A673 (cell line): Measurements from ENCODE around the gene SLC4A7. TPM values are rescaled to one million over a fixed set of nuclear protein-coding genes. Genes with fewer than 3 reads are reported as not detected.

Experiments
- BruUV-seq: library from RNA; stranded (reverse); fragments of 400-500 nt; replicated peaks from 2 replicates; lab custom pipeline; 2021; lab: Mats Ljungman, UMichigan
- CTCF ChIA-PET: fragments of 300-600 bp; sonication (Branson Sonifier 250); formaldehyde crosslinking; loops from one replicate; lab custom pipeline; 2022; ENCODE audit warnings: antibody characterized with exemption; lab: Charles Lee
- POLR2A ChIA-PET: fragments of 300-600 bp; sonication (Branson Sonifier 250); formaldehyde crosslinking; loops from one replicate; lab custom pipeline; 2022; ENCODE audit warnings: antibody characterized with exemption; ENCODE audit not compliant: low non-redundant PET; lab: Charles Lee
- DNase-seq: peaks from one replicate; pipeline ENCODE4 v3.0.0-alpha.2; 2015; ENCODE audit warnings: low spot score
- H3K27ac ChIP-seq: fragments of 200-600 bp; sonication (generic); 2 replicates; pipeline ENCODE4 v1.5.1; 2016; ENCODE audit warnings: mixed run types, low read depth, mild to moderate bottlenecking, mixed read lengths, antibody characterized with exemption, low read length; ENCODE audit not compliant: poor library complexity, severe bottlenecking
- H3K27me3 ChIP-seq: fragments of 200-600 bp; sonication (generic); replicated peaks from 2 replicates; pipeline ENCODE4 v1.6.1; 2017; ENCODE audit warnings: mixed run types, low read depth, mild to moderate bottlenecking, mixed read lengths, antibody characterized with exemption, low read length; ENCODE audit not compliant: insufficient read depth, poor library complexity
- H3K36me3 ChIP-seq: fragments of 200-600 bp; sonication (generic); 2 replicates; pipeline ENCODE4 v1.6.1; 2016; ENCODE audit warnings: mixed run types, mild to moderate bottlenecking, mixed read lengths, antibody characterized with exemption, low read length; ENCODE audit not compliant: insufficient read depth, poor library complexity, severe bottlenecking
- H3K4me1 ChIP-seq: fragments of 200-600 bp; sonication (generic); 2 replicates; pipeline ENCODE4 v1.6.1; 2017; ENCODE audit warnings: mixed run types, mild to moderate bottlenecking, mixed read lengths, antibody characterized with exemption, low read length; ENCODE audit not compliant: insufficient read depth, poor library complexity, severe bottlenecking
- H3K4me3 ChIP-seq: fragments of 200-600 bp; sonication (generic); 2 replicates; pipeline ENCODE4 v1.5.1; 2016; ENCODE audit warnings: low read depth, mixed run types, mild to moderate bottlenecking, mixed read lengths, low read length; ENCODE audit not compliant: poor library complexity, severe bottlenecking
- H3K9me3 ChIP-seq: fragments of 200-600 bp; sonication (generic); 2 replicates; pipeline ENCODE4 v1.6.1; 2016; ENCODE audit warnings: mixed run types, low read depth, mild to moderate bottlenecking, mixed read lengths, antibody characterized with exemption, low read length; ENCODE audit not compliant: poor library complexity, severe bottlenecking
- CTCF ChIP-seq: fragments of 300-800, 200-600 bp; sonication (generic); conservative IDR thresholded peaks from 2 replicates; pipeline ENCODE4 v1.5.1; 2017; ENCODE audit warnings: low read depth, mild to moderate bottlenecking, antibody characterized with exemption, low read length, moderate library complexity, mixed read lengths
- EZH2 ChIP-seq: fragments of 200-600 bp; sonication (generic); IDR thresholded peaks from 2 replicates; pipeline ENCODE4 v1.6.1; 2017; ENCODE audit warnings: borderline replicate concordance, low read depth, mild to moderate bottlenecking, mixed read lengths, antibody characterized with exemption, low read length; ENCODE audit not compliant: poor library complexity, severe bottlenecking
- intact Hi-C: fragments of 100-400 bp; cut with micrococcal nuclease; formaldehyde crosslinking; loops from one replicate; pipeline ENCODE4 v1.10.0; 2022; ENCODE audit not compliant: unreplicated experiment
- total RNA-seq: library from RNA; stranded (reverse); gene quantifications from 2 replicates; pipeline ENCODE4 v1.2.3, GENCODE V29; 2021

The SLC4A7 gene
- total RNA-seq, 1 experiment from 2014 or later = 22.6 TPM

- intact Hi-C loops = no loop called here
- TF ChIP-seq EZH2 (no peak), CTCF (no peak)
- CTCF ChIA-PET = no interaction called here
- Histone ChIP-seq H3K36me3 (no peaks in the 10 kb centered on the region), H3K4me3 (no peak overlapping the region), H3K9me3 (no peaks in the 10 kb centered on the region), H3K4me1 (no peaks in the 10 kb centered on the region), H3K27me3 (no peaks in the 10 kb centered on the region), H3K27ac (no peak overlapping the region)
- DNase-seq = no peak
- POLR2A ChIA-PET = no interaction called here
- no TSS peak for BruUV-seq
Measured at GRCh38 chr3:27391796-27392195, 92.4 kb downstream of the SLC4A7 start.

GRCh38 chr3:27387625-27388024 lies 96.6 kb downstream of the SLC4A7 start:
- Histone ChIP-seq H3K4me3 (no peak overlapping the region), H3K9me3 (no peaks in the 10 kb centered on the region), H3K27me3 (no peaks in the 10 kb centered on the region), H3K36me3 (peaks cover 5% of the 10 kb centered on the region), H3K27ac (no peak overlapping the region), H3K4me1 (no peaks in the 10 kb centered on the region)
- TF ChIP-seq EZH2 (no peak), CTCF (no peak)
- intact Hi-C loops = no loop called here
- BruUV-seq = no TSS peak
- ChIA-PET CTCF (no interaction called here), POLR2A (no interaction called here)
- DNase-seq = no peak

GRCh38 chr3:27385504-27385903 lies 98.7 kb downstream of the SLC4A7 start:
- ChIA-PET CTCF (no interaction called here), POLR2A (no interaction called here)
- H3K27ac ChIP-seq = no peak overlapping the region
- no peaks in the 10 kb centered on the region for H3K4me1 ChIP-seq
- no peaks in the 10 kb centered on the region for H3K27me3 ChIP-seq
- intact Hi-C loops = no loop called here
- peaks cover 5% of the 10 kb centered on the region for H3K36me3 ChIP-seq
- no peaks in the 10 kb centered on the region for H3K9me3 ChIP-seq
- TF ChIP-seq CTCF (no peak), EZH2 (no peak)
- H3K4me3 ChIP-seq = no peak overlapping the region
- no peak for DNase-seq
- no TSS peak for BruUV-seq
